Choroid plexus epithelial cell (primary cell): ENCODE results near the gene GDPD5.

Source experiments
- DNase-seq: peaks from one replicate; pipeline ENCODE4 v3.0.0-alpha.2; 2010; ENCODE audit warnings: low read depth
- H3K4me3 ChIP-seq: 2 replicates; pipeline ENCODE4 v1.5.1; 2011; ENCODE audit warnings: low read depth, mild to moderate bottlenecking, control low read depth, low read length, moderate library complexity
- TF ChIP-seq, protein P1 (sequence below): conservative IDR thresholded peaks from 2 replicates; pipeline ENCODE4 v1.5.1; 2011; ENCODE audit warnings: low read depth, mild to moderate bottlenecking, control low read depth, inconsistent platforms, low read length, moderate library complexity

GDPD5 gene

DNA sequence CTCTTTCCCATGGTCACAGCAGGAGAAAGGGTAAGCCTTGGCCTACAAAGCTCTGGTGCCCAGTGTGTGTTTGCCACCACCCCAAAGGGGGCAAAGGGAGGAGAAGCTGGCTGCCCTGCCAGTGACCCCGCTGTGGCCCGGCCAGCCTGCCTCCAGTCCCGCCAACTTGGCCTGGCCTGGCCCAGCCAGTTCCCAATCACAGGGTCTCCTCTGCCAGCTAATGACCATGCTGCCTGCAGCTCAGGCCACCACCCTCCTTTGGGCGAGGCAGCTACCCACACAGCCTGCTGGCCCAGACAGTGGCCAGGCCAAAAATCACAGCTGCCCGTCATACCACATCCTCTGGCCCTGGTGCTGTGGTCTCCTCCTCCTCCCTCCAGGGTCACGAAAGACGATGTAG lies 5.1 kb downstream of the GDPD5 start:
- TF ChIP-seq, protein P1, sequence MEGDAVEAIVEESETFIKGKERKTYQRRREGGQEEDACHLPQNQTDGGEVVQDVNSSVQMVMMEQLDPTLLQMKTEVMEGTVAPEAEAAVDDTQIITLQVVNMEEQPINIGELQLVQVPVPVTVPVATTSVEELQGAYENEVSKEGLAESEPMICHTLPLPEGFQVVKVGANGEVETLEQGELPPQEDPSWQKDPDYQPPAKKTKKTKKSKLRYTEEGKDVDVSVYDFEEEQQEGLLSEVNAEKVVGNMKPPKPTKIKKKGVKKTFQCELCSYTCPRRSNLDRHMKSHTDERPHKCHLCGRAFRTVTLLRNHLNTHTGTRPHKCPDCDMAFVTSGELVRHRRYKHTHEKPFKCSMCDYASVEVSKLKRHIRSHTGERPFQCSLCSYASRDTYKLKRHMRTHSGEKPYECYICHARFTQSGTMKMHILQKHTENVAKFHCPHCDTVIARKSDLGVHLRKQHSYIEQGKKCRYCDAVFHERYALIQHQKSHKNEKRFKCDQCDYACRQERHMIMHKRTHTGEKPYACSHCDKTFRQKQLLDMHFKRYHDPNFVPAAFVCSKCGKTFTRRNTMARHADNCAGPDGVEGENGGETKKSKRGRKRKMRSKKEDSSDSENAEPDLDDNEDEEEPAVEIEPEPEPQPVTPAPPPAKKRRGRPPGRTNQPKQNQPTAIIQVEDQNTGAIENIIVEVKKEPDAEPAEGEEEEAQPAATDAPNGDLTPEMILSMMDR: no peak
- H3K4me3 ChIP-seq: no peak overlapping the region
- no peak for DNase-seq

DNA sequence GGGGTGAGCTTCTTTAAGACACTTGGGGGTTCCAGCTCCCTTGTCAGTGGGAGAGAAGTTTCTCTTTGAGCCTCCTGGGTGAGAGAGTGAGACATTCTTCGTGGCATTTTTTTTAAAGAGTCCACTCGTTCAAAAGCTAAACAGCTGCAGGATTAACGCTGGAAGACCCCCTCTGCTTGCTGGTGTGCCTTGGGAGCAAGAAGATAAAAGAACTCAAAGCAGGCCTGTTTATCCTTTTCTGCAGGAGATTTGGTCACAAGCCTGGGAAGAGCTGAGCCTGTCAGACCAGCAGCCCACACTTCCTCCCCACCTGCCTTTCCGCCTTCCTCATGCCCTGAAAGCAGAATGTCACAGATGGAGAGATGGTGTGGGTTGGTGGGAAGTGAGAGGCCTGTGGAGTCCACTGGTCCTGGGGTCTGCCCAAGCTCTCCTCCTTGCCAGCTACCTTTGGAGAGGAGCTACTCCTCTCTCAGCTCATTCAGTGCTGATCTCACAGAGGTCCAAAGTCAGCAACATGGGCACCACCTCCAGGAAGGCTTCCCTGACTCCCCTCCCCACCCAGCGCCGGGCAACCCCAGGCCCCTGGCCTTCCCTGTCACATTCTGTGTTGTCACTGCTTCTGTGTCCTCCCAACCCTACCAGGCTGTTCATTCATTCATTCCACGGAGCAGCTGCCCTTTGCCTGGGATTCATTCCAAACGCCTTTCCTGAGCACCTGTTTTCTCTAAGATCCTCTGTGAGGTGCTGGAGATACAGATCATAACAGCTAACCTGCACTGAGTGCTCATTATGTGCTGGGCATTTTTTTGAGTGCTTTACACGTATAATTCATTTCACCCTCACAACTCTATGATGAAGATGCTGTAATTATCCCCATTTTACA lies 6.7 kb downstream of the GDPD5 start:
- H3K4me3 ChIP-seq: no peak overlapping the region

DNA sequence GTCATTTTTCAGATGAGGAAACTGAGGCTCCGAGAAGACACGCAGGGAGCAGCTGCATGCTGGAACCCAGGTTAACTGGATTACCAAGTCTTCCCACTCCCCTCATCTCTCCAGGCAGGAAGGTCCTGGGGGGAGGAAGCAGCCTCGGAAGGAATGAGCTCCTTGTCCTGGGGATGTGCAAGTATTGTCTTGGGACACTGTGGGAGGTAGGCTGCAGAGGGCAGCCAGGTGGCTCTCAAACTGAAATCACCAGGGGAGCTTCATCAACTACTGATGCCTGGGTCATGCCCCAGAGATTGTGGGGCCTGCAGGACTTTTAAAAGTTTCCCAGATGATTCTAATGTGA lies 7.6 kb downstream of the GDPD5 start:
- TF ChIP-seq, protein P1: no peak
- no peak for DNase-seq
- no peak overlapping the region for H3K4me3 ChIP-seq

More for the DNA sequence above, 6.7 kb downstream of the GDPD5 start:
- no peak for DNase-seq
- TF ChIP-seq, protein P1: no peak

DNA sequence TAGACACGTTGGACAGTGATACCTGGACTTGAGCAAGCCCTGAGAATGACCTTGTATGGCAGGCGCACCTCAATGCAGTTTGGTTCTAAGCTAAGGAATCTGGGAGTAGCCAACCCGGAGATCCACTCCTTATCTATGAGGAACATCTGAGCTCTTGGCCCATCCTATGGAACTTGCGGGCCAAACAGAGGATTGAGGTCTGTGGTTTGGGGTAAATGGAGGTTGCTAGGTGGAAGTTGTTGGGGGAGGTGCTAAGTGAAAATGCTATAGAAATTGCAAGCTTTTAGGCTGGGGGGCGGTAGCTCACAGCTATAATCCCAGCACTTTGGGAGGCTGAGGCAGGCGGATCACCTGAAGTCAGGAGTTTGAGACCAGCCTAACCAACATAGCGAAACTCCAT lies 8.9 kb downstream of the GDPD5 start:
- no peak overlapping the region for H3K4me3 ChIP-seq
- TF ChIP-seq, protein P1: no peak
- no peak for DNase-seq

DNA sequence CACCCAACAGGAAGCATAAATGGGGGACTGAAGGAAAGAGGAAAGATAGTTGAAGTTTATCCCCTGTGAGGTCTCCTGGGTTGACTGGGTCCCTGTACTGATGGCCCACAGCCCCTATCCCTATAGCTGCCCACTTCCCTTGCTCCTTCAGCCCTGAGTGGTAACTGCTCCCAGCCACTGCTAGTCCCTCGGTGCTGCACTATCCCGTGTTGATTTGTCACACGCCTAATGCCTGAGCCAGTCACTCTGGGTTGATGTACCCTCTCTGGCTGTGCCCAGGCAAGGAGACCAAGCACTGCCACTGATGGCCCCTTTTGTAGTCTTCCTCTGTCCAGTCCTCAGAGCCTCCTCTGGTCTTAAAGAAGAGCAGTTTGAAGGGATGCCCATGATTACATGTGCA lies 9.6 kb downstream of the GDPD5 start:
- no peak overlapping the region for H3K4me3 ChIP-seq
- TF ChIP-seq, protein P1: no peak
- no peak for DNase-seq

DNA sequence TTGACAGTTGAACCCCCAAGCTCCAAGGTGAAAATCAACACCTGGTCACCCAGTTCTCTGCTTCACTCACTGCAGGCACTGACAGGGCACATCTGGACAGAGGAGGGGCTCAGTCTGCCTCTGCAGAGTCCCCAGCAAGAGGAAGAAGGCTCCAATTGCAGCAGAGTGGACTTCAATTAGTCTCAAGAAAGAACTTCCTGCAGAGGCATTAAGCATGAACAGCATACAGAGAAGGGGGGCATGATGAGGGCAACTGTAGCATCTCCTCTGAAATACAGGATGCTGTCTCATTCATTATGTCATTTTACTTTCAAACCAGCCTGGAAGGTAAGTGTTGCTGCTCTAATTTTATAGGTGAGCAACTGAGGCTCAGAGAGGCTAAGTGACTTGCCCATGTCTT lies 11.1 kb downstream of the GDPD5 start:
- no peak for DNase-seq
- no peak overlapping the region for H3K4me3 ChIP-seq
- TF ChIP-seq, protein P1: no peak

DNA sequence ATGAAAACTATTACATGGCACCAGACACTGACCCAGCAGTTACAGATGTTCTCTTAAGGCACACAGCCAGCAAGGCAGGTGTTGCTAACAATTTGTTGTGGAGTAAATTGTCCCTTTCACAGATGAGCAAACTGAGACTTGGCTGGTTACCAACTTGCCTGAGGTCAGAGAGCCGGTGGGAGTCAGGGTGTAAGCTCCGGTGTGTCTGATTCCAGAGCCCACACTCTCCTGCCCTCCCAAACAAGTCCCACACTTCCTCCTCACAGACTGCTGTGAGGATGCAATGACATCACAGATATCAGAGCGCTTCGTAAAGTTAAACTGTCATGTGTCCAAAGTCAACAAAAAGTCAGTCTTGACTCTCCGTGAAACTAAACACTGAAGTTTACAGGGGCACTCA lies 12.5 kb downstream of the GDPD5 start:
- no peak overlapping the region for H3K4me3 ChIP-seq
- TF ChIP-seq, protein P1: no peak
- DNase-seq: peak; percentile 81
